GM12878 (cell line): ENCODE results near the gene PSMB10. TPM values are rescaled to one million over a fixed set of nuclear protein-coding genes. Genes with fewer than 3 reads are reported as not detected.

Experiments used
- ATAC-seq: fragments of 200-7000 bp; cut with Tn5 transposase; 3 replicates; pipeline ENCODE4 v1.9.1; 2020; ENCODE audit warnings: mild to moderate bottlenecking, moderate library complexity
- BruUV-seq: library from RNA; stranded (reverse); fragments of 400-500 nt; replicated peaks from 2 replicates; lab custom pipeline; 2021; lab: Mats Ljungman, UMichigan
- CTCF ChIA-PET: fragments of 300-600 bp; sonication (Branson Sonifier 250); formaldehyde crosslinking; extraction: SDS; loops from one replicate; lab custom pipeline; 2021; ENCODE audit warnings: inconsistent platforms; lab: Yijun Ruan, JAX
- POLR2A ChIA-PET: fragments of 350-600 bp; formaldehyde crosslinking; extraction: SDS; loops from one replicate; lab custom pipeline; 2021; ENCODE audit warnings: inconsistent platforms; lab: Charles Lee
- RAD21 ChIA-PET: fragments of 300-600 bp; sonication (Branson Sonifier 250); formaldehyde crosslinking; loops from one replicate; lab custom pipeline; 2023; ENCODE audit warnings: antibody characterized with exemption; ENCODE audit not compliant: unreplicated experiment; lab: Charles Lee
- SMC1A ChIA-PET: fragments of 300-600 bp; sonication (Branson Sonifier 250); formaldehyde crosslinking; loops from one replicate; lab custom pipeline; 2023; ENCODE audit not compliant: unreplicated experiment, uncharacterized antibody; lab: Charles Lee
- DNase-seq: peaks from one replicate; pipeline ENCODE4 v3.0.0-alpha.2; 2011; ENCODE audit warnings: low read depth, low spot score
- FAIRE-seq: peaks from 3 replicates; lab custom pipeline; 2011; peaks lifted over from hg19 to GRCh38; lab: Jason Lieb, UNC
- H2AFZ ChIP-seq: 2 replicates; pipeline ENCODE4 v1.6.0; 2011; ENCODE audit warnings: low read depth, low read length, control low read depth; ENCODE audit not compliant: control insufficient read depth
- H3K27ac ChIP-seq: 2 replicates; pipeline ENCODE4 v1.5.1; 2011; ENCODE audit warnings: control low read depth; ENCODE audit not compliant: control insufficient read depth, insufficient read depth
- H3K27me3 ChIP-seq, 2 experiments: replicated peaks in 1 of 2; 2 replicates each; pipeline versions ENCODE4 v1.6.0 to v1.6.1; 2011; ENCODE audit warnings: low read length in 1 of 2; ENCODE audit not compliant: control insufficient read depth in 2 of 2, insufficient read depth in 2 of 2
- H3K36me3 ChIP-seq, 2 experiments: 2 replicates each; pipeline ENCODE4 v1.5.1; 2011; ENCODE audit warnings: low read length in 1 of 2; ENCODE audit not compliant: control insufficient read depth in 2 of 2, insufficient read depth in 2 of 2
- H3K4me1 ChIP-seq: 2 replicates; pipeline ENCODE4 v1.6.1; 2011; ENCODE audit warnings: mild to moderate bottlenecking, low read length, moderate library complexity, mixed read lengths; ENCODE audit not compliant: control insufficient read depth, insufficient read depth
- H3K4me2 ChIP-seq: 2 replicates; pipeline ENCODE4 v1.6.0; 2011; ENCODE audit warnings: control low read depth; ENCODE audit not compliant: control insufficient read depth, insufficient read depth
- H3K4me3 ChIP-seq: fragments of 200-600 bp; sonication (generic); 2 replicates; pipeline ENCODE4 v1.5.1; 2016
- H3K79me2 ChIP-seq: 2 replicates; pipeline ENCODE4 v1.6.0; 2011; ENCODE audit warnings: low read length; ENCODE audit not compliant: control insufficient read depth, insufficient read depth
- H3K9ac ChIP-seq: 2 replicates; pipeline ENCODE4 v1.8.0; 2011; ENCODE audit warnings: low read length, control low read depth, mixed read lengths; ENCODE audit not compliant: control insufficient read depth, insufficient read depth
- H3K9me3 ChIP-seq: replicated peaks from 3 replicates; pipeline ENCODE4 v1.5.1; 2011; ENCODE audit warnings: mild to moderate bottlenecking, low read length; ENCODE audit not compliant: control insufficient read depth, insufficient read depth
- H4K20me1 ChIP-seq: 2 replicates; pipeline ENCODE4 v1.6.0; 2011; ENCODE audit not compliant: control insufficient read depth, insufficient read depth
- BMI1 ChIP-seq: fragments of 450-650 bp; IDR thresholded peaks from 2 replicates; pipeline ENCODE4 v1.6.1; 2016; ENCODE audit warnings: mild to moderate bottlenecking, moderate library complexity, borderline replicate concordance
- CBFB ChIP-seq: IDR thresholded peaks from 2 replicates; pipeline ENCODE4 v1.6.1; 2016; ENCODE audit warnings: antibody characterized with exemption, low read depth
- SP1 ChIP-seq: IDR thresholded peaks from one replicate; pipeline ENCODE4 v1.6.1; 2011; ENCODE audit warnings: low read depth, low read length
- TBL1XR1 ChIP-seq: IDR thresholded peaks from 2 replicates; pipeline ENCODE4 v1.6.1; 2012; ENCODE audit warnings: low read depth, low read length, improper control_type of control experiment
- ZBTB40 ChIP-seq: fragments of 450-650 bp; IDR thresholded peaks from 2 replicates; pipeline ENCODE4 v1.6.1; 2016; ENCODE audit warnings: mild to moderate bottlenecking, moderate library complexity, borderline replicate concordance
- WGBS: methylation state at CpG from one replicate; pipeline ENCODE4 v1.1.6; 2016; ENCODE audit warnings: low lambda C conversion rate; ENCODE audit not compliant: insufficient replicate concordance, insufficient coverage; ENCODE audit errors: missing lambda C conversion rate; 5-methylcytosine and 5-hydroxymethylcytosine counted together
- in situ Hi-C: fragments of 300-500 bp; cut with MboI; formaldehyde crosslinking; loops from 9 replicates; pipeline ENCODE4 v1.14.3; 2018; ENCODE audit warnings: mixed read lengths
- intact Hi-C: fragments of 100-400 bp; cut with micrococcal nuclease; formaldehyde crosslinking; loops from one replicate; pipeline ENCODE4 v1.14.2; 2022; ENCODE audit not compliant: unreplicated experiment
- polyA plus RNA-seq, 11 experiments: library from polyadenylated mRNA; depleted of rRNA in 4 of 11; unstranded in 6 of 11; stranded (reverse) in 5 of 11; fragments of >200 nt; fragmentation: Nextera tagmentation in 4 of 11; fragmentation: Illumina TruSeq in 1 of 11; extraction: Ambion mirVana in 4 of 11; extraction: Trizol in 1 of 11; gene quantifications; 1 replicate in 1 of 11; 2 replicates in 10 of 11; pipeline versions ENCODE4 v1.2.1 to v1.2.3, GENCODE V29; 2011 to 2016; ENCODE audit warnings: inconsistent platforms in 2 of 11, missing spikeins in 2 of 11, low read depth in 1 of 11
- total RNA-seq, 4 experiments: library from RNA; depleted of rRNA in 3 of 4; stranded (reverse); fragments of >200 nt in 3 of 4; fragmentation: Illumina TruSeq in 1 of 4; extraction: Trizol in 1 of 4; gene quantifications; 2 replicates each; pipeline versions ENCODE4 v1.2.1 to v1.2.3, GENCODE V29; 2013 to 2021
- TF ChIP-seq, protein P1 (sequence below): fragments of 450-650 bp; IDR thresholded peaks from 2 replicates; pipeline ENCODE4 v1.6.1; 2017; ENCODE audit warnings: mild to moderate bottlenecking, moderate library complexity
- TF ChIP-seq, protein P2 (sequence below), 3 experiments: IDR thresholded peaks in 2 of 3; conservative IDR thresholded peaks in 1 of 3; 2 replicates each; pipeline ENCODE4 v1.5.1; 2011; ENCODE audit warnings: low read depth in 3 of 3, low read length in 3 of 3, mild to moderate bottlenecking in 3 of 3, control low read depth in 2 of 3, moderate library complexity in 2 of 3, inconsistent platforms in 1 of 3, mixed read lengths in 1 of 3; ENCODE audit not compliant: control insufficient read depth in 2 of 3, insufficient read depth in 1 of 3; ENCODE audit errors: extremely low read depth in 1 of 3

PSMB10 gene
- total and polyA plus RNA-seq, 10 of the 15 experiments (the other 5 are each of a cell fraction or from before 2014, with no cell fraction given) = 24.1 to 308 (median 151) TPM

DNA sequence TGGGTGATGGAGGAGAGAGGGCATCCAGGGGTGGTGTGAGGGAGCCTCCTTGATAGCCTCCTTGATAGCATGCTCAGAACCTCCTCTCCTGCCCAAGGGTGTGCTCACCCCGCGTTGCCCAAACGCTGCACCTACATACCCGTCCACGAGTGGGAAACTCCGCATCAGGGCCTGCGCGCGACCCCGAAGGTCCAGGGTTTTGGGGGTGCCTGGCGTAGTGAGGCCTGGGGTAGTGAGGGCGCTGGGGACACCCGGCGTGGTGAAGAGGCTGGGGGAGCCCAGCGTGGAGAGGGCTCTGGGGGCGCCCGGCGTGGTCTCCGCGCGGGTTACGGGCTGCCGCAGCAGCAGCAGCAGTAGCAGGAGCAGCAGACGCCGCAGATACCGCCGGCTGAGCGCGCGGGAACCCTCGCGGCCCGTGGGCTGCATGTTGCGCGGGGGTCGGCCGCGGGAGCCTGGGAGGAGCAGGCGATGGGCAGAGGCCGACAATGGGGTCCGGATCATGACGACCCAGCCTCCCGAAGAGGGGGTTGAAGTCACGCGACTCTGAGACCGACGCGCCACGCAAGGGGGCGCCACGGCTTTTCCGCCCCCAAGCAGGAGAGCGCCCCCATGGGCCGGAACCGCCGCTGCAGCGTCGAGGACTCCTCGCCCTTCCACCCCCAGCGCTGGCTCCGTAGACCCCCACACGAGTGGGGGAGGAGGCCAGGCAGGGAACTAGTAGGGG lies 43.5 kb upstream of the PSMB10 start, which contains the start of gene DPEP3:
TSS of gene DPEP3 (minus strand) at position 545 of the 724 bp plus-strand sequence. CDS start at position 426, 119 bp downstream.
- RAD21 ChIA-PET = no interaction called here
- Histone ChIP-seq H3K27ac (no peak within 1 kb of the TSS), H3K27me3 (no peaks in the 10 kb centered on the region; a peak in 1 of 4 replicates), H3K4me1 (peaks cover 28% of the 10 kb centered on the region), H3K36me3 (no peaks in the 10 kb centered on the region), H3K4me2 (no peak within 1 kb of the TSS), H3K9me3 (no peaks in the 10 kb centered on the region), H2AFZ (no peak within 1 kb of the TSS), H3K4me3 (no peak within 1 kb of the TSS), H3K9ac (no peak within 1 kb of the TSS), H4K20me1 (no peaks in the 10 kb centered on the region)
- SMC1A ChIA-PET = interaction anchor here (1.5 kb wide), 1 partner anchor 12 kb away, joined by 3 read pairs; no protein-coding TSS in a partner anchor
- BruUV-seq = no TSS peak
- POLR2A ChIA-PET = interaction anchor here (1.0 kb wide), 1 partner anchor 11 kb away, joined by 3 read pairs; no protein-coding TSS in a partner anchor
- WGBS = 90% methylated on average over 43 of the region's 62 CpGs
- DNase-seq (no peak), ATAC-seq (no peak), FAIRE-seq (no peak)
- CTCF ChIA-PET = interaction anchor here (1.4 kb wide), 1 partner anchor 12 kb away, joined by 3 read pairs; no protein-coding TSS in a partner anchor
- in situ Hi-C loops = no loop called here
- TF ChIP-seq CBFB (no peak), BMI1 (no peak), ZBTB40 (no peak), TBL1XR1 (no peak), SP1 (no peak)
- TF ChIP-seq, protein P1, sequence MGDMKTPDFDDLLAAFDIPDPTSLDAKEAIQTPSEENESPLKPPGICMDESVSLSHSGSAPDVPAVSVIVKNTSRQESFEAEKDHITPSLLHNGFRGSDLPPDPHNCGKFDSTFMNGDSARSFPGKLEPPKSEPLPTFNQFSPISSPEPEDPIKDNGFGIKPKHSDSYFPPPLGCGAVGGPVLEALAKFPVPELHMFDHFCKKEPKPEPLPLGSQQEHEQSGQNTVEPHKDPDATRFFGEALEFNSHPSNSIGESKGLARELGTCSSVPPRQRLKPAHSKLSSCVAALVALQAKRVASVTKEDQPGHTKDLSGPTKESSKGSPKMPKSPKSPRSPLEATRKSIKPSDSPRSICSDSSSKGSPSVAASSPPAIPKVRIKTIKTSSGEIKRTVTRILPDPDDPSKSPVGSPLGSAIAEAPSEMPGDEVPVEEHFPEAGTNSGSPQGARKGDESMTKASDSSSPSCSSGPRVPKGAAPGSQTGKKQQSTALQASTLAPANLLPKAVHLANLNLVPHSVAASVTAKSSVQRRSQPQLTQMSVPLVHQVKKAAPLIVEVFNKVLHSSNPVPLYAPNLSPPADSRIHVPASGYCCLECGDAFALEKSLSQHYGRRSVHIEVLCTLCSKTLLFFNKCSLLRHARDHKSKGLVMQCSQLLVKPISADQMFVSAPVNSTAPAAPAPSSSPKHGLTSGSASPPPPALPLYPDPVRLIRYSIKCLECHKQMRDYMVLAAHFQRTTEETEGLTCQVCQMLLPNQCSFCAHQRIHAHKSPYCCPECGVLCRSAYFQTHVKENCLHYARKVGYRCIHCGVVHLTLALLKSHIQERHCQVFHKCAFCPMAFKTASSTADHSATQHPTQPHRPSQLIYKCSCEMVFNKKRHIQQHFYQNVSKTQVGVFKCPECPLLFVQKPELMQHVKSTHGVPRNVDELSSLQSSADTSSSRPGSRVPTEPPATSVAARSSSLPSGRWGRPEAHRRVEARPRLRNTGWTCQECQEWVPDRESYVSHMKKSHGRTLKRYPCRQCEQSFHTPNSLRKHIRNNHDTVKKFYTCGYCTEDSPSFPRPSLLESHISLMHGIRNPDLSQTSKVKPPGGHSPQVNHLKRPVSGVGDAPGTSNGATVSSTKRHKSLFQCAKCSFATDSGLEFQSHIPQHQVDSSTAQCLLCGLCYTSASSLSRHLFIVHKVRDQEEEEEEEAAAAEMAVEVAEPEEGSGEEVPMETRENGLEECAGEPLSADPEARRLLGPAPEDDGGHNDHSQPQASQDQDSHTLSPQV = no peak
- TF ChIP-seq, protein P2, sequence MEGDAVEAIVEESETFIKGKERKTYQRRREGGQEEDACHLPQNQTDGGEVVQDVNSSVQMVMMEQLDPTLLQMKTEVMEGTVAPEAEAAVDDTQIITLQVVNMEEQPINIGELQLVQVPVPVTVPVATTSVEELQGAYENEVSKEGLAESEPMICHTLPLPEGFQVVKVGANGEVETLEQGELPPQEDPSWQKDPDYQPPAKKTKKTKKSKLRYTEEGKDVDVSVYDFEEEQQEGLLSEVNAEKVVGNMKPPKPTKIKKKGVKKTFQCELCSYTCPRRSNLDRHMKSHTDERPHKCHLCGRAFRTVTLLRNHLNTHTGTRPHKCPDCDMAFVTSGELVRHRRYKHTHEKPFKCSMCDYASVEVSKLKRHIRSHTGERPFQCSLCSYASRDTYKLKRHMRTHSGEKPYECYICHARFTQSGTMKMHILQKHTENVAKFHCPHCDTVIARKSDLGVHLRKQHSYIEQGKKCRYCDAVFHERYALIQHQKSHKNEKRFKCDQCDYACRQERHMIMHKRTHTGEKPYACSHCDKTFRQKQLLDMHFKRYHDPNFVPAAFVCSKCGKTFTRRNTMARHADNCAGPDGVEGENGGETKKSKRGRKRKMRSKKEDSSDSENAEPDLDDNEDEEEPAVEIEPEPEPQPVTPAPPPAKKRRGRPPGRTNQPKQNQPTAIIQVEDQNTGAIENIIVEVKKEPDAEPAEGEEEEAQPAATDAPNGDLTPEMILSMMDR (IDR thresholded peaks at IDR 0.05 in 2 of 3, conservative IDR thresholded peaks at IDR 0.05 in 1 of 3; ENCODE audit: control insufficient read depth in 2 of 3, extremely low read depth in 1 of 3, insufficient read depth in 1 of 3, low read depth in 3 of 3, low read length in 3 of 3) = 0 out of 6 replicates have a peak, but pooled peaks of 1 of the 3 experiments have one; percentile 11
- TF ChIP-seq, all 136 proteins: peak for 1
- H3K79me2 ChIP-seq = no peaks in the 10 kb centered on the region
- intact Hi-C loops = no loop called here
